ENCODE data around the gene MGMT.

MGMT gene

GRCh38 chr10:129583831-129584230 lies 116.8 kb downstream of the MGMT start:
- no peak for FAIRE-seq

GRCh38 chr10:129586898-129587443 lies 119.9 kb downstream of the MGMT start:
- no peak for FAIRE-seq
- DNase-seq (ENCODE audit: low spot score): no peak

More at GRCh38 chr10:129583831-129584230, 116.8 kb downstream of the MGMT start:
- DNase-seq (ENCODE audit: low spot score): no peak

- FAIRE-seq: no peak
- no peak for DNase-seq (ENCODE audit: low spot score)
Observed at GRCh38 chr10:129589546-129589945, 122.5 kb downstream of the MGMT start.

GRCh38 chr10:129593953-129594352 lies 126.9 kb downstream of the MGMT start:
- FAIRE-seq: no peak

GRCh38 chr10:129594811-129595210 lies 127.8 kb downstream of the MGMT start:
- DNase-seq (ENCODE audit: low spot score) (no peak), FAIRE-seq (no peak)

More at GRCh38 chr10:129593953-129594352, 126.9 kb downstream of the MGMT start:
- DNase-seq (ENCODE audit: low spot score): no peak

GRCh38 chr10:129598413-129598812 lies 131.4 kb downstream of the MGMT start:
- DNase-seq (ENCODE audit: low spot score): no peak
- FAIRE-seq: no peak

- DNase-seq (ENCODE audit: low spot score): no peak
- no peak for FAIRE-seq
Observed at GRCh38 chr10:129599160-129599559, 132.1 kb downstream of the MGMT start.

GRCh38 chr10:129601737-129602136 lies 134.7 kb downstream of the MGMT start:
- no peak for DNase-seq (ENCODE audit: low spot score)
- no peak for FAIRE-seq

GRCh38 chr10:129602938-129603535 lies 136.0 kb downstream of the MGMT start:
- FAIRE-seq (no peak), DNase-seq (ENCODE audit: low spot score) (no peak)

GRCh38 chr10:129604333-129605032 lies 137.4 kb downstream of the MGMT start:
- DNase-seq (ENCODE audit: low spot score) (no peak), FAIRE-seq (no peak)

GRCh38 chr10:129605266-129605985 lies 138.4 kb downstream of the MGMT start:
- FAIRE-seq: no peak

GRCh38 chr10:129605986-129606518 lies 139.0 kb downstream of the MGMT start:
- FAIRE-seq (no peak), DNase-seq (ENCODE audit: low spot score) (no peak)

More at GRCh38 chr10:129605266-129605985, 138.4 kb downstream of the MGMT start:
- no peak for DNase-seq (ENCODE audit: low spot score)

- FAIRE-seq: no peak
- DNase-seq (ENCODE audit: low spot score): no peak
Observed at GRCh38 chr10:129607607-129608109, 140.6 kb downstream of the MGMT start.

GRCh38 chr10:129608653-129609052 lies 141.6 kb downstream of the MGMT start:
- FAIRE-seq (no peak), DNase-seq (ENCODE audit: low spot score) (no peak)

GRCh38 chr10:129609551-129609950 lies 142.5 kb downstream of the MGMT start:
- FAIRE-seq (no peak), DNase-seq (ENCODE audit: low spot score) (no peak)

- no peak for DNase-seq (ENCODE audit: low spot score)
- FAIRE-seq: no peak
Observed at GRCh38 chr10:129612481-129613109, 145.6 kb downstream of the MGMT start.

- FAIRE-seq (no peak), DNase-seq (ENCODE audit: low spot score) (no peak)
Observed at GRCh38 chr10:129613377-129613980, 146.4 kb downstream of the MGMT start.

GRCh38 chr10:129614341-129614740 lies 147.3 kb downstream of the MGMT start:
- no peak for FAIRE-seq
- no peak for DNase-seq (ENCODE audit: low spot score)

GRCh38 chr10:129615381-129615780 lies 148.3 kb downstream of the MGMT start:
- no peak for FAIRE-seq
- DNase-seq (ENCODE audit: low spot score): no peak

GRCh38 chr10:129615921-129616525 lies 149.0 kb downstream of the MGMT start:
- no peak for DNase-seq (ENCODE audit: low spot score)
- no peak for FAIRE-seq
